ENCODE measurements around the gene RGMA.
A peak's percentile ranks its signal among the peaks of the same experiment; 100 is the strongest.

Gene RGMA

GRCh38 chr15:93007994-93008393 is 81.0 kb downstream of the RGMA start:
- no peak for DNase-seq

- DNase-seq = no peak
Observed at GRCh38 chr15:93005133-93005532, 83.9 kb downstream of the RGMA start.

- no peak for DNase-seq
Observed at GRCh38 chr15:93001881-93002280, 87.1 kb downstream of the RGMA start.

GRCh38 chr15:93001156-93001555 is 87.9 kb downstream of the RGMA start:
- no peak for DNase-seq

- no peak for DNase-seq
Observed at GRCh38 chr15:92997821-92998220, 91.2 kb downstream of the RGMA start.

GRCh38 chr15:92992720-92993119 is 96.3 kb downstream of the RGMA start:
- no peak for DNase-seq

- no peak for DNase-seq
Observed at GRCh38 chr15:92990031-92990430, 99.0 kb downstream of the RGMA start.

- peak in 3 of 4 experiments; percentile 13 to 37 (median 15) for DNase-seq
Observed at GRCh38 chr15:92989470-92989869, 99.5 kb downstream of the RGMA start.
